Activated CD4-positive, CD25-positive, alpha-beta regulatory T cell (primary cell): ENCODE data around the gene MRPL20.
"Not testable (repeated sequence)": the region's sequence is repeated elsewhere in the genome, so short reads cannot be mapped to it uniquely, and the experiment has no call there.

ENCODE experiments used
- DNase-seq, 4 experiments: peaks; one replicate each; lab custom pipeline; 2025; lab: John Stamatoyannopoulos, UW

Gene MRPL20

GRCh38 chr1:1425753-1426495, 18.8 kb upstream of the MRPL20 start:
- DNase-seq: no peak

- DNase-seq: no peak
Observed at GRCh38 chr1:1425426-1425752, 18.3 kb upstream of the MRPL20 start.

GRCh38 chr1:1424707-1425106, 17.6 kb upstream of the MRPL20 start:
- DNase-seq: no peak

GRCh38 chr1:1423245-1423597, 16.1 kb upstream of the MRPL20 start:
- DNase-seq: no peak

GRCh38 chr1:1422465-1423244, 15.6 kb upstream of the MRPL20 start:
- no peak for DNase-seq

- no peak for DNase-seq
Observed at GRCh38 chr1:1421907-1422464, 14.9 kb upstream of the MRPL20 start.

GRCh38 chr1:1421147-1421906, 14.2 kb upstream of the MRPL20 start, which contains the start of gene ANKRD65:
TSS of gene ANKRD65 (minus strand) at chr1:1421276. CDS start at chr1:1421005, 271 bp downstream.
- DNase-seq: no peak

- no peak for DNase-seq
Observed at GRCh38 chr1:1420654-1421141, 13.6 kb upstream of the MRPL20 start.

- DNase-seq: no peak
Observed at GRCh38 chr1:1419813-1420653, 12.9 kb upstream of the MRPL20 start.

- no peak for DNase-seq
Observed at GRCh38 chr1:1419363-1419812, 12.3 kb upstream of the MRPL20 start.

- DNase-seq: no peak
Observed at GRCh38 chr1:1418464-1419362, 11.6 kb upstream of the MRPL20 start.

GRCh38 chr1:1417825-1418463, 10.9 kb upstream of the MRPL20 start:
- DNase-seq: not testable (repeated sequence)

GRCh38 chr1:1417396-1417795, 10.3 kb upstream of the MRPL20 start:
- DNase-seq: not testable (repeated sequence)

- no peak for DNase-seq
Observed at GRCh38 chr1:1415751-1416150, 8.7 kb upstream of the MRPL20 start.

GRCh38 chr1:1412311-1412902, 5.3 kb upstream of the MRPL20 start:
- not testable (repeated sequence) for DNase-seq

GRCh38 chr1:1411626-1412025, 4.5 kb upstream of the MRPL20 start:
- DNase-seq: no peak

- not testable (repeated sequence) for DNase-seq
Observed at GRCh38 chr1:1410238-1410637, 3.1 kb upstream of the MRPL20 start.

GRCh38 chr1:1407636-1408318, 684 bp upstream of the MRPL20 start:
- no peak for DNase-seq
